Endothelial cell of umbilical vein (primary cell): ENCODE data around the gene ZG16B. TPM values are rescaled to one million over a fixed set of nuclear protein-coding genes. Genes with fewer than 3 reads are reported as not detected.

Experiments
- BruUV-seq: library from RNA; stranded (reverse); fragments of 400-500 nt; replicated peaks from 2 replicates; lab custom pipeline; 2021; lab: Mats Ljungman, UMichigan
- CTCF ChIA-PET: fragments of 300-600, 350-600 bp; sonication (Branson Sonifier 250); formaldehyde crosslinking; loops from one replicate; lab custom pipeline; 2021; ENCODE audit warnings: antibody characterized with exemption, inconsistent platforms; lab: Charles Lee
- POLR2A ChIA-PET: fragments of 300-600, 350-600 bp; sonication (Branson Sonifier 250); formaldehyde crosslinking; loops from one replicate; lab custom pipeline; 2021; ENCODE audit warnings: antibody characterized with exemption, inconsistent platforms; lab: Charles Lee
- DNase-seq: peaks from one replicate; pipeline ENCODE4 v3.0.0-alpha.2; 2011; ENCODE audit warnings: low read depth, low spot score
- FAIRE-seq: peaks from 2 replicates; lab custom pipeline; 2011; peaks lifted over from hg19 to GRCh38; lab: Jason Lieb, UNC
- H2AFZ ChIP-seq: 2 replicates; pipeline ENCODE4 v1.6.0; 2012; ENCODE audit warnings: low read depth, low read length, control low read depth, inconsistent platforms
- H3K27ac ChIP-seq: 2 replicates; pipeline ENCODE4 v1.5.1; 2011; ENCODE audit warnings: low read depth, mild to moderate bottlenecking, control low read depth, low read length, moderate library complexity; ENCODE audit not compliant: insufficient read depth
- H3K27me3 ChIP-seq, 2 experiments: 2 replicates each; pipeline versions ENCODE4 v1.6.0 to v1.6.1; 2011; ENCODE audit warnings: low read length in 2 of 2, mixed read lengths in 1 of 2; ENCODE audit not compliant: control insufficient read depth in 2 of 2, insufficient read depth in 2 of 2
- H3K36me3 ChIP-seq, 2 experiments: 2 replicates in 1 of 2; 3 replicates in 1 of 2; pipeline ENCODE4 v1.5.1; 2011; ENCODE audit warnings: low read length in 2 of 2, mild to moderate bottlenecking in 1 of 2, moderate library complexity in 1 of 2; ENCODE audit not compliant: control insufficient read depth in 2 of 2, insufficient read depth in 2 of 2; ENCODE audit errors: extremely low read depth in 1 of 2
- H3K4me1 ChIP-seq: 3 replicates; pipeline ENCODE4 v1.5.1; 2011; ENCODE audit warnings: mild to moderate bottlenecking, low read length; ENCODE audit not compliant: control insufficient read depth, insufficient read depth; ENCODE audit errors: extremely low read depth
- H3K4me2 ChIP-seq: 2 replicates; pipeline ENCODE4 v1.6.1; 2011; ENCODE audit warnings: low read length, control low read depth, mixed read lengths; ENCODE audit not compliant: insufficient read depth
- H3K4me3 ChIP-seq, 3 experiments: fragments of 200-600 bp in 1 of 3; sonication (generic), shearing (Covaris generic) in 1 of 3; replicated peaks in 1 of 3; 2 replicates each; pipeline ENCODE4 v1.5.1; 2011 to 2016; ENCODE audit warnings: control low read depth in 3 of 3, low read length in 3 of 3, mild to moderate bottlenecking in 2 of 3, inconsistent platforms in 1 of 3, low read depth in 1 of 3, moderate library complexity in 1 of 3; ENCODE audit not compliant: insufficient read depth in 1 of 3
- H3K79me2 ChIP-seq: 2 replicates; pipeline ENCODE4 v1.6.0; 2012; ENCODE audit warnings: low read length, inconsistent platforms; ENCODE audit not compliant: control insufficient read depth, insufficient read depth
- H3K9ac ChIP-seq: replicated peaks from 2 replicates; pipeline ENCODE3; 2011; ENCODE audit warnings: low read length, control low read depth; ENCODE audit not compliant: insufficient read depth; ENCODE audit errors: extremely low read depth
- H3K9me1 ChIP-seq: replicated peaks from 3 replicates; pipeline ENCODE4 v1.6.0; 2011; ENCODE audit warnings: mild to moderate bottlenecking, low read length; ENCODE audit not compliant: control insufficient read depth, insufficient read depth; ENCODE audit errors: extremely low read depth
- H3K9me3 ChIP-seq: replicated peaks from 2 replicates; pipeline ENCODE4 v1.5.1; 2012; ENCODE audit warnings: low read length, inconsistent platforms; ENCODE audit not compliant: control insufficient read depth, insufficient read depth
- H4K20me1 ChIP-seq: replicated peaks from 2 replicates; pipeline ENCODE3; 2011; ENCODE audit warnings: mild to moderate bottlenecking, low read length; ENCODE audit not compliant: control insufficient read depth, insufficient read depth; ENCODE audit errors: extremely low read depth
- EZH2 ChIP-seq: IDR thresholded peaks from 2 replicates; pipeline ENCODE4 v1.6.1; 2012; ENCODE audit warnings: borderline replicate concordance, low read depth, mild to moderate bottlenecking, moderate library complexity, low read length, inconsistent platforms; ENCODE audit not compliant: severe bottlenecking
- FOS ChIP-seq: IDR thresholded peaks from 2 replicates; pipeline ENCODE4 v1.6.1; 2011; ENCODE audit warnings: mild to moderate bottlenecking, low read length, moderate library complexity, borderline replicate concordance; ENCODE audit not compliant: insufficient read depth
- GATA2 ChIP-seq: IDR thresholded peaks from 2 replicates; pipeline ENCODE4 v1.7.0; 2011; ENCODE audit warnings: low read depth, mild to moderate bottlenecking, moderate library complexity, mixed read lengths, low read length; ENCODE audit not compliant: insufficient read length, insufficient read depth
- JUN ChIP-seq: IDR thresholded peaks from 2 replicates; pipeline ENCODE4 v1.6.1; 2011; ENCODE audit warnings: borderline replicate concordance, low read depth; ENCODE audit not compliant: insufficient read length, insufficient read depth
- MYC ChIP-seq: IDR thresholded peaks from one replicate; pipeline ENCODE4 v1.6.1; 2011; ENCODE audit warnings: mild to moderate bottlenecking, low read depth, low read length
- POLR2A ChIP-seq: IDR thresholded peaks from 2 replicates; pipeline ENCODE4 v1.6.1; 2012; ENCODE audit warnings: low read depth, mild to moderate bottlenecking, control low read depth, low read length
- POLR2AphosphoS5 ChIP-seq: IDR thresholded peaks from 2 replicates; pipeline ENCODE4 v1.6.1; 2012; ENCODE audit warnings: low read depth, mild to moderate bottlenecking, control low read depth, low read length, moderate library complexity; ENCODE audit not compliant: insufficient read depth
- dilution Hi-C: fragments of 300-500 bp; cut with MboI; formaldehyde crosslinking; loops from one replicate; pipeline ENCODE4 v1.15.0; 2019; ENCODE audit warnings: low sequenced_read_pairs; ENCODE audit not compliant: extremely low pct_ligation_motif_present
- intact Hi-C: fragments of 100-400 bp; cut with micrococcal nuclease; formaldehyde crosslinking; loops from one replicate; pipeline ENCODE4 v1.10.0; 2022
- polyA plus RNA-seq, 4 experiments: library from polyadenylated mRNA; depleted of rRNA in 3 of 4; stranded (reverse) in 3 of 4; unstranded in 1 of 4; fragments of >200 nt; gene quantifications; 2 replicates each; pipeline versions ENCODE4 v1.2.1 to v1.2.3, GENCODE V29; 2011 to 2012; ENCODE audit warnings: missing spikeins in 1 of 4
- total RNA-seq: library from RNA; stranded (reverse); gene quantifications from 2 replicates; pipeline ENCODE4 v1.2.3, GENCODE V29; 2021
- TF ChIP-seq, protein P1 (sequence below), 2 donors: IDR thresholded peaks; 1 replicate in 1 of 2; 2 replicates in 1 of 2; pipeline ENCODE4 v1.5.1; 2011; ENCODE audit warnings: low read length in 2 of 2, mild to moderate bottlenecking in 2 of 2, moderate library complexity in 2 of 2, control low read depth in 1 of 2, inconsistent platforms in 1 of 2, low read depth in 1 of 2; ENCODE audit not compliant: insufficient read depth in 1 of 2; ENCODE audit errors: extremely low read depth in 1 of 2
- TF ChIP-seq, protein P2 (sequence below): IDR thresholded peaks from 2 replicates; pipeline ENCODE4 v1.6.1; 2011; ENCODE audit not compliant: insufficient read depth, insufficient read length

ZG16B gene
- total and polyA plus RNA-seq, 2 donors (not counting 3 experiments of a cell fraction or from before 2014, with no cell fraction given): 0.22 TPM; not detected in 1

DNA sequence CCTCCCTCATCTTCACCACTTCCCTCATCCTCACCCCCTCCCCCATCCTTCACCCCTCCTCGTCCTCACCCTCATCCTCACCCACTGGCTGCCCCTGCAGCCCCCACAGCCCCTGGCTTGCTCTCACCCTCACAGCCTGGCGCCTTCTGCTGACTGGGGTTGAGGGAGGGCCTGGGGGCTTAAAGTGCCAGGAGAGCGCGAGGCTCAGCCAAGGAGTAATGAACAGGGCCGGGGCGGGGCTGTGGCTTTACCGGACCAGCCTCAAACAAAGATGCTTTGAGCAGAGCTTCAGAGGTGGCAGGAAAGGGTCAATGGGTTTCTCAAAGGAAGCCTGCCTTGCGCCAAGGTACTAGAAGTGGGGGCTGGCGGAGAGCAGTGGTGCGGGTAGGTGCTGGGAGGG, 42.7 kb upstream of the ZG16B start, which contains the start of gene PRSS33:
PRSS33 (minus strand) TSS at position 155 of the 400 bp plus-strand sequence. CDS start 1,013 bp downstream, outside the sequence.
- H3K27me3 ChIP-seq: peaks cover 10 to 18% of the 10 kb centered on the region in 2 experiments
- CTCF ChIA-PET: no interaction called here
- H3K9ac ChIP-seq: no peak within 1 kb of the TSS

More for the DNA sequence above, 42.7 kb upstream of the ZG16B start, which contains the start of gene PRSS33:
- no peaks in the 10 kb centered on the region for H3K36me3 ChIP-seq
- H3K4me1 ChIP-seq: no peaks in the 10 kb centered on the region
- no TSS peak for BruUV-seq
- FAIRE-seq (no peak), DNase-seq (no peak)
- H2AFZ ChIP-seq: no peak within 1 kb of the TSS
- no peak for TF ChIP-seq FOS
- no peak for TF ChIP-seq MYC
- TF ChIP-seq JUN: no peak
- TF ChIP-seq, protein P1, sequence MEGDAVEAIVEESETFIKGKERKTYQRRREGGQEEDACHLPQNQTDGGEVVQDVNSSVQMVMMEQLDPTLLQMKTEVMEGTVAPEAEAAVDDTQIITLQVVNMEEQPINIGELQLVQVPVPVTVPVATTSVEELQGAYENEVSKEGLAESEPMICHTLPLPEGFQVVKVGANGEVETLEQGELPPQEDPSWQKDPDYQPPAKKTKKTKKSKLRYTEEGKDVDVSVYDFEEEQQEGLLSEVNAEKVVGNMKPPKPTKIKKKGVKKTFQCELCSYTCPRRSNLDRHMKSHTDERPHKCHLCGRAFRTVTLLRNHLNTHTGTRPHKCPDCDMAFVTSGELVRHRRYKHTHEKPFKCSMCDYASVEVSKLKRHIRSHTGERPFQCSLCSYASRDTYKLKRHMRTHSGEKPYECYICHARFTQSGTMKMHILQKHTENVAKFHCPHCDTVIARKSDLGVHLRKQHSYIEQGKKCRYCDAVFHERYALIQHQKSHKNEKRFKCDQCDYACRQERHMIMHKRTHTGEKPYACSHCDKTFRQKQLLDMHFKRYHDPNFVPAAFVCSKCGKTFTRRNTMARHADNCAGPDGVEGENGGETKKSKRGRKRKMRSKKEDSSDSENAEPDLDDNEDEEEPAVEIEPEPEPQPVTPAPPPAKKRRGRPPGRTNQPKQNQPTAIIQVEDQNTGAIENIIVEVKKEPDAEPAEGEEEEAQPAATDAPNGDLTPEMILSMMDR (IDR thresholded peaks at IDR 0.05; ENCODE audit: extremely low read depth in 1 of 2, insufficient read depth in 1 of 2, low read depth in 1 of 2, low read length in 2 of 2): no peak
- TF ChIP-seq POLR2A: no peak
- TF ChIP-seq POLR2AphosphoS5: no peak
- TF ChIP-seq, protein P2, sequence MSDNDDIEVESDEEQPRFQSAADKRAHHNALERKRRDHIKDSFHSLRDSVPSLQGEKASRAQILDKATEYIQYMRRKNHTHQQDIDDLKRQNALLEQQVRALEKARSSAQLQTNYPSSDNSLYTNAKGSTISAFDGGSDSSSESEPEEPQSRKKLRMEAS: no peak
- no peak for TF ChIP-seq EZH2
- TF ChIP-seq GATA2: no peak
- H3K27ac ChIP-seq: no peak within 1 kb of the TSS
- no peak within 1 kb of the TSS for H3K4me2 ChIP-seq
- H3K9me1 ChIP-seq: no peaks in the 10 kb centered on the region
- no peaks in the 10 kb centered on the region for H3K79me2 ChIP-seq
- intact Hi-C loops (no loop called here), dilution Hi-C loops (no loop called here)
- H3K4me3 ChIP-seq: no peak within 1 kb of the TSS
- no peaks in the 10 kb centered on the region for H3K9me3 ChIP-seq
- no peaks in the 10 kb centered on the region for H4K20me1 ChIP-seq
- POLR2A ChIA-PET: no interaction called here
